Measurements from ENCODE around the gene STEAP2. TPM values are rescaled to one million over a fixed set of nuclear protein-coding genes. Genes with fewer than 3 reads are reported as not detected.

STEAP2 gene
- total RNA-seq, 1 donor from 2014 or later, result 11.5 TPM

DNA sequence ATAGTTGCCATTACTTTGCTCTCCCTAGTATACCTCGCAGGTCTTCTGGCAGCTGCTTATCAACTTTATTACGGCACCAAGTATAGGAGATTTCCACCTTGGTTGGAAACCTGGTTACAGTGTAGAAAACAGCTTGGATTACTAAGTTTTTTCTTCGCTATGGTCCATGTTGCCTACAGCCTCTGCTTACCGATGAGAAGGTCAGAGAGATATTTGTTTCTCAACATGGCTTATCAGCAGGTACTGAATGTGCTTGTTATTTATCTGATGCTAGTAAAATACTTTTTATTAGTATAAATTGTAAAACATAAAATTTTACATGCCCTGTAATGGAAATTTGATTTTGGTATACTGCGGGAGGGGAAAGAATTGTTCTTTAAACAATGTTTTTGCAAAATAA, 15.7 kb downstream of the STEAP2 start:
- Histone ChIP-seq H3K9me3 (no peaks in the 10 kb centered on the region), H3K27ac (no peak overlapping the region), H3K4me1 (no peaks in the 10 kb centered on the region), H3K4me3 (no peak overlapping the region), H3K27me3 (no peaks in the 10 kb centered on the region), H3K36me3 (peaks cover 11% of the 10 kb centered on the region)
- TF ChIP-seq, protein P1, sequence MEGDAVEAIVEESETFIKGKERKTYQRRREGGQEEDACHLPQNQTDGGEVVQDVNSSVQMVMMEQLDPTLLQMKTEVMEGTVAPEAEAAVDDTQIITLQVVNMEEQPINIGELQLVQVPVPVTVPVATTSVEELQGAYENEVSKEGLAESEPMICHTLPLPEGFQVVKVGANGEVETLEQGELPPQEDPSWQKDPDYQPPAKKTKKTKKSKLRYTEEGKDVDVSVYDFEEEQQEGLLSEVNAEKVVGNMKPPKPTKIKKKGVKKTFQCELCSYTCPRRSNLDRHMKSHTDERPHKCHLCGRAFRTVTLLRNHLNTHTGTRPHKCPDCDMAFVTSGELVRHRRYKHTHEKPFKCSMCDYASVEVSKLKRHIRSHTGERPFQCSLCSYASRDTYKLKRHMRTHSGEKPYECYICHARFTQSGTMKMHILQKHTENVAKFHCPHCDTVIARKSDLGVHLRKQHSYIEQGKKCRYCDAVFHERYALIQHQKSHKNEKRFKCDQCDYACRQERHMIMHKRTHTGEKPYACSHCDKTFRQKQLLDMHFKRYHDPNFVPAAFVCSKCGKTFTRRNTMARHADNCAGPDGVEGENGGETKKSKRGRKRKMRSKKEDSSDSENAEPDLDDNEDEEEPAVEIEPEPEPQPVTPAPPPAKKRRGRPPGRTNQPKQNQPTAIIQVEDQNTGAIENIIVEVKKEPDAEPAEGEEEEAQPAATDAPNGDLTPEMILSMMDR (IDR thresholded peaks at IDR 0.05), result no peak
- DNase-seq (no peak), ATAC-seq (no peak)
- intact Hi-C loops (cut with DNase I), result no loop called here

DNA sequence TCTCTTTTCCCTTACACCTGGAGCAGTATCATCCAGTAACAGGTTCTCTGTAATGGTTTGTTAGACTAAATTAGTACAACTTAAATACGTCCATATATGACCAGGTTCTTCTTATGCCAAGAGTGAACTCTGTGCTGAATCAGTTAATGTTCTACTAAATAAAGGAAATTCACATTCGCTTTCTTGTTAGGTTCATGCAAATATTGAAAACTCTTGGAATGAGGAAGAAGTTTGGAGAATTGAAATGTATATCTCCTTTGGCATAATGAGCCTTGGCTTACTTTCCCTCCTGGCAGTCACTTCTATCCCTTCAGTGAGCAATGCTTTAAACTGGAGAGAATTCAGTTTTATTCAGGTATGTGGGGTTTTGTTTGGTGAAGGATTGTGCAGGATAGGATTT, 18.1 kb downstream of the STEAP2 start:
- intact Hi-C loops (cut with DNase I), result no loop called here
- peaks cover 11% of the 10 kb centered on the region for H3K36me3 ChIP-seq
- no peak overlapping the region for H3K27ac ChIP-seq
- no peaks in the 10 kb centered on the region for H3K4me1 ChIP-seq
- H3K4me3 ChIP-seq, result no peak overlapping the region
- H3K9me3 ChIP-seq, result no peaks in the 10 kb centered on the region
- TF ChIP-seq, protein P1 (IDR thresholded peaks at IDR 0.05), result no peak
- ATAC-seq (no peak), DNase-seq (no peak)
- H3K27me3 ChIP-seq, result no peaks in the 10 kb centered on the region

DNA sequence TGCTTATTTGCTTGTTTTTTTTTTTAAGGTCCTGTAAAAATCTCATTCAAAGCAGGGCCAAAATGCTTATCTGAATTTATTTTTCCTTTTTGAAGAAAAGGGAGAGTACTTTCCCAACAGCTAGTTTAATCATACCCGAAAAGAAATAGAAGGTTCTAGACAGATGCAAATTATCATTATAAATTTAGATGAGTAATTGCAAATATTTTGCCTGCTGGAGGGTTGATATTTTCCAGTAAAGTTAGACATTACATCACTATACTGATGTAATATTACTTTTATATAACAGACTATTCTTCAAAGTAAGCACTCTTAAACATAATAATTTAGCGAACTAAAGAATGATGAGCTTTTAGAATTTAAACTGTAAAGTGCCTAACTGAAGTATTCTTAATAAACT, 19.3 kb downstream of the STEAP2 start:
- H3K4me1 ChIP-seq, result no peaks in the 10 kb centered on the region
- TF ChIP-seq, protein P1 (IDR thresholded peaks at IDR 0.05), result no peak
- intact Hi-C loops (cut with DNase I), result no loop called here
- no peak overlapping the region for H3K27ac ChIP-seq
- H3K27me3 ChIP-seq, result no peaks in the 10 kb centered on the region
- peaks cover 11% of the 10 kb centered on the region for H3K36me3 ChIP-seq
- no peak overlapping the region for H3K4me3 ChIP-seq
- ATAC-seq, result no peak
- no peak for DNase-seq
- no peaks in the 10 kb centered on the region for H3K9me3 ChIP-seq

DNA sequence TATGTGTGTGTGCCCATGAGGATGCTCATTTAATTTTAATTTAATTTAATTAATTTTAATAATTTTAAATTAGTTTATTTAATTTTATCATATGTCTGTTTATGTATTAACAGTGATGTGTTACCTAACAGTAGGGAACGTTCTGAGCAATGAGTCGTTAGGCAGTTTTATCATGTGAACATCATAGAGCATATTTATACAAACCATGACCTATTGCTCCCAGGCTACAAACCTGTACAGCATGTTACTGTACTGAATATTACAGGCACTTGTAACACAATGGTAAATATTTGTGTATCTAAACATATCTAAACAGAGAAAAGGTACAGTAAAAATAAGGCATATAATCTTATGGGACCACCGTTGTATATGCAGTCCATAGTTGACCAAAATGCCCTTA, 19.8 kb downstream of the STEAP2 start:
- intact Hi-C loops (cut with DNase I), result no loop called here
- Histone ChIP-seq H3K4me3 (no peak overlapping the region), H3K27ac (no peak overlapping the region)

DNA sequence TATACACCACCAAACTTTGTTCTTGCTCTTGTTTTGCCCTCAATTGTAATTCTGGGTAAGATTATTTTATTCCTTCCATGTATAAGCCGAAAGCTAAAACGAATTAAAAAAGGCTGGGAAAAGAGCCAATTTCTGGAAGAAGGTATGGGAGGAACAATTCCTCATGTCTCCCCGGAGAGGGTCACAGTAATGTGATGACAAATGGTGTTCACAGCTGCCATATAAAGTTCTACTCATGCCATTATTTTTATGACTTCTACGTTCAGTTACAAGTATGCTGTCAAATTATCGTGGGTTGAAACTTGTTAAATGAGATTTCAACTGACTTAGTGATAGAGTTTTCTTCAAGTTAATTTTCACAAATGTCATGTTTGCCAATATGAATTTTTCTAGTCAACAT, 20.9 kb downstream of the STEAP2 start:
- DNase-seq, result no peak
- TF ChIP-seq, protein P1 (IDR thresholded peaks at IDR 0.05), result no peak
- Histone ChIP-seq H3K4me3 (no peak overlapping the region), H3K4me1 (no peaks in the 10 kb centered on the region), H3K27ac (no peak overlapping the region), H3K9me3 (no peaks in the 10 kb centered on the region), H3K36me3 (peaks cover 5% of the 10 kb centered on the region), H3K27me3 (no peaks in the 10 kb centered on the region)
- no peak for ATAC-seq
- intact Hi-C loops (cut with DNase I), result no loop called here

More for the DNA sequence above, 19.8 kb downstream of the STEAP2 start:
- Histone ChIP-seq H3K27me3 (no peaks in the 10 kb centered on the region), H3K9me3 (no peaks in the 10 kb centered on the region), H3K4me1 (no peaks in the 10 kb centered on the region), H3K36me3 (peaks cover 11% of the 10 kb centered on the region)
- ATAC-seq (no peak), DNase-seq (no peak)
- TF ChIP-seq, protein P1 (IDR thresholded peaks at IDR 0.05), result no peak

DNA sequence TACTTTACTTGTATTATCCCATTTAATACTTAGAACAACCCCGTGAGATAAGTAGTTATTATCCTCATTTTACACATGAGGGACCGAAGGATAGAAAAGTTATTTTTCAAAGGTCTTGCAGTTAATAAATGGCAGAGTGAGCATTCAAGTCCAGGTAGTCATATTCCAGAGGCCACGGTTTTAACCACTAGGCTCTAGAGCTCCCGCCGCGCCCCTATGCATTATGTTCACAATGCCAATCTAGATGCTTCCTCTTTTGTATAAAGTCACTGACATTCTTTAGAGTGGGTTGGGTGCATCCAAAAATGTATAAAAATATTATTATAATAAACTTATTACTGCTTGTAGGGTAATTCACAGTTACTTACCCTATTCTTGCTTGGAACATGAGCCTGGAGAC, 22.0 kb downstream of the STEAP2 start:
- DNase-seq (no peak), ATAC-seq (no peak)
- Histone ChIP-seq H3K4me3 (no peak overlapping the region), H3K36me3 (no peaks in the 10 kb centered on the region), H3K4me1 (no peaks in the 10 kb centered on the region), H3K9me3 (no peaks in the 10 kb centered on the region), H3K27me3 (no peaks in the 10 kb centered on the region), H3K27ac (no peak overlapping the region)
- TF ChIP-seq, protein P1 (IDR thresholded peaks at IDR 0.05), result no peak
- intact Hi-C loops (cut with DNase I), result no loop called here

Measured in upper lobe of right lung (tissue), 1 donor.